Activated CD4-positive, alpha-beta T cell treated with anti-CD3 and anti-CD28 coated beads, Interleukin-2, amount 10 ng/mL, durations not matched to agents 7 days and 5 days (primary cell): Measurements from ENCODE around the gene TBC1D1. TPM values are rescaled to one million over a fixed set of nuclear protein-coding genes. Genes with fewer than 3 reads are reported as not detected.
A peak's percentile ranks its signal among the peaks of the same experiment; 100 is the strongest.

Experiments
- CTCF ChIA-PET: fragments of 350-600 bp; sonication (Branson Sonifier 250); formaldehyde crosslinking; loops from one replicate; lab custom pipeline; 2021; ENCODE audit warnings: antibody characterized with exemption; lab: Charles Lee
- POLR2A ChIA-PET: fragments of 350-600 bp; sonication (Branson Sonifier 250); formaldehyde crosslinking; loops from one replicate; lab custom pipeline; 2021; ENCODE audit warnings: antibody characterized with exemption; lab: Charles Lee
- DNase-seq: peaks from one replicate; pipeline ENCODE4 v3.0.0-alpha.2; 2020
- H3K27ac Mint-ChIP-seq: one replicate; pipeline ENCODE4 v1.8.0; 2021; ENCODE audit warnings: mild to moderate bottlenecking, moderate library complexity, mixed read lengths
- H3K27me3 Mint-ChIP-seq: one replicate; pipeline ENCODE4 v1.8.0; 2021; ENCODE audit warnings: mixed read lengths
- H3K36me3 Mint-ChIP-seq: one replicate; pipeline ENCODE4 v1.8.0; 2021; ENCODE audit warnings: low read depth, mixed read lengths
- H3K4me1 Mint-ChIP-seq: one replicate; pipeline ENCODE4 v1.8.0; 2021; ENCODE audit warnings: mixed read lengths
- H3K4me3 Mint-ChIP-seq: one replicate; pipeline ENCODE4 v1.8.0; 2021; ENCODE audit warnings: mild to moderate bottlenecking, moderate library complexity, mixed read lengths
- H3K9me3 Mint-ChIP-seq: one replicate; pipeline ENCODE4 v1.8.0; 2021; ENCODE audit warnings: mixed read lengths
- total RNA-seq, 2 experiments: library from RNA; stranded (reverse); gene quantifications; one replicate each; pipeline ENCODE4 v1.2.3, GENCODE V29; 2021

Gene TBC1D1
- total RNA-seq: 10 to 100 TPM; 73.9 to 99.1 TPM

- peak within 1 kb of the TSS; percentile 93 for H3K27ac Mint-ChIP-seq
- peaks cover 26% of the 10 kb centered on the region for H3K36me3 Mint-ChIP-seq
- DNase-seq: peak; percentile 52
- H3K27me3 Mint-ChIP-seq: peaks cover 3% of the 10 kb centered on the region
- CTCF ChIA-PET: no interaction called here
- peaks cover 60% of the 10 kb centered on the region for H3K4me1 Mint-ChIP-seq
- no peaks in the 10 kb centered on the region for H3K9me3 Mint-ChIP-seq
- POLR2A ChIA-PET: interaction anchor here (1.0 kb wide), 2 partner anchors 9 to 204 kb away, joined by 3 read pairs; partner anchors contain the start of gene RELL1
- peak within 1 kb of the TSS; percentile 93 for H3K4me3 Mint-ChIP-seq
These were observed at the start of gene TBC1D1 for GRCh38 chr4:37890801-37891259. Gene TBC1D1, plus strand, starts transcription at chr4:37891084. Its CDS starts 11,012 bp downstream, at chr4:37902096.

- peaks cover 56% of the 10 kb centered on the region for H3K36me3 Mint-ChIP-seq
- no peak for DNase-seq
- POLR2A ChIA-PET: no interaction called here
- H3K4me3 Mint-ChIP-seq: no peak overlapping the region
- no peaks in the 10 kb centered on the region for H3K9me3 Mint-ChIP-seq
- no peaks in the 10 kb centered on the region for H3K27me3 Mint-ChIP-seq
- CTCF ChIA-PET: no interaction called here
- H3K27ac Mint-ChIP-seq: no peak overlapping the region
- H3K4me1 Mint-ChIP-seq: no peaks in the 10 kb centered on the region
These were observed 46.7 kb upstream of the TBC1D1 start for GRCh38 chr4:37844204-37844603.

GRCh38 chr4:37845201-37845600 lies 45.7 kb upstream of the TBC1D1 start:
- CTCF ChIA-PET: no interaction called here
- DNase-seq: no peak
- H3K27me3 Mint-ChIP-seq: no peaks in the 10 kb centered on the region
- H3K4me3 Mint-ChIP-seq: no peak overlapping the region
- POLR2A ChIA-PET: no interaction called here
- no peaks in the 10 kb centered on the region for H3K4me1 Mint-ChIP-seq
- no peaks in the 10 kb centered on the region for H3K9me3 Mint-ChIP-seq
- H3K36me3 Mint-ChIP-seq: peaks cover 54% of the 10 kb centered on the region
- no peak overlapping the region for H3K27ac Mint-ChIP-seq

GRCh38 chr4:37847311-37847884 lies 43.5 kb upstream of the TBC1D1 start:
- POLR2A ChIA-PET: no interaction called here
- no peaks in the 10 kb centered on the region for H3K9me3 Mint-ChIP-seq

GRCh38 chr4:37852376-37852775 lies 38.5 kb upstream of the TBC1D1 start:
- ChIA-PET CTCF (interaction anchor here (1.1 kb wide), 1 partner anchor 12 kb away, joined by 4 read pairs; no protein-coding TSS in a partner anchor), POLR2A (no interaction called here)
- H3K4me1 Mint-ChIP-seq: no peaks in the 10 kb centered on the region
- H3K27me3 Mint-ChIP-seq: no peaks in the 10 kb centered on the region
- no peak overlapping the region for H3K27ac Mint-ChIP-seq
- DNase-seq: no peak
- peaks cover 32% of the 10 kb centered on the region for H3K36me3 Mint-ChIP-seq
- no peak overlapping the region for H3K4me3 Mint-ChIP-seq
- no peaks in the 10 kb centered on the region for H3K9me3 Mint-ChIP-seq

More at GRCh38 chr4:37847311-37847884, 43.5 kb upstream of the TBC1D1 start:
- no peak overlapping the region for H3K4me3 Mint-ChIP-seq
- no peaks in the 10 kb centered on the region for H3K4me1 Mint-ChIP-seq
- no peaks in the 10 kb centered on the region for H3K27me3 Mint-ChIP-seq
- H3K36me3 Mint-ChIP-seq: peaks cover 51% of the 10 kb centered on the region
- CTCF ChIA-PET: interaction anchor here (0.6 to 1.1 kb wide), 2 partner anchors 12 to 137 kb away, joined by 3 read pairs; no protein-coding TSS in a partner anchor
- DNase-seq: no peak
- H3K27ac Mint-ChIP-seq: no peak overlapping the region

GRCh38 chr4:37858112-37858511 lies 32.8 kb upstream of the TBC1D1 start:
- peaks cover 20% of the 10 kb centered on the region for H3K36me3 Mint-ChIP-seq
- POLR2A ChIA-PET: no interaction called here
- no peak overlapping the region for H3K27ac Mint-ChIP-seq
- no peaks in the 10 kb centered on the region for H3K4me1 Mint-ChIP-seq
- DNase-seq: no peak
- CTCF ChIA-PET: interaction anchor here (1.2 kb wide), 1 partner anchor 52 kb away, joined by 3 read pairs; no protein-coding TSS in a partner anchor
- H3K9me3 Mint-ChIP-seq: no peaks in the 10 kb centered on the region
- no peaks in the 10 kb centered on the region for H3K27me3 Mint-ChIP-seq
- H3K4me3 Mint-ChIP-seq: no peak overlapping the region

GRCh38 chr4:37858872-37859271 lies 32.0 kb upstream of the TBC1D1 start:
- H3K36me3 Mint-ChIP-seq: peaks cover 21% of the 10 kb centered on the region
- POLR2A ChIA-PET: no interaction called here
- CTCF ChIA-PET: no interaction called here

GRCh38 chr4:37860266-37860665 lies 30.6 kb upstream of the TBC1D1 start:
- DNase-seq: no peak
- H3K9me3 Mint-ChIP-seq: no peaks in the 10 kb centered on the region
- ChIA-PET POLR2A (no interaction called here), CTCF (no interaction called here)
- no peak overlapping the region for H3K4me3 Mint-ChIP-seq
- H3K27me3 Mint-ChIP-seq: no peaks in the 10 kb centered on the region
- H3K36me3 Mint-ChIP-seq: peaks cover 21% of the 10 kb centered on the region
- H3K27ac Mint-ChIP-seq: no peak overlapping the region
- H3K4me1 Mint-ChIP-seq: no peaks in the 10 kb centered on the region

More at GRCh38 chr4:37858872-37859271, 32.0 kb upstream of the TBC1D1 start:
- Mint-ChIP-seq H3K27me3 (no peaks in the 10 kb centered on the region), H3K4me3 (no peak overlapping the region), H3K9me3 (no peaks in the 10 kb centered on the region), H3K4me1 (no peaks in the 10 kb centered on the region), H3K27ac (no peak overlapping the region)
- no peak for DNase-seq

- Mint-ChIP-seq H3K4me1 (no peaks in the 10 kb centered on the region), H3K27me3 (no peaks in the 10 kb centered on the region), H3K36me3 (peaks cover 32% of the 10 kb centered on the region), H3K9me3 (no peaks in the 10 kb centered on the region), H3K27ac (no peak overlapping the region), H3K4me3 (no peak overlapping the region)
- CTCF ChIA-PET: no interaction called here
- no peak for DNase-seq
- POLR2A ChIA-PET: no interaction called here
These were observed 27.9 kb upstream of the TBC1D1 start for GRCh38 chr4:37862961-37863360.

- CTCF ChIA-PET: no interaction called here
- no peak overlapping the region for H3K27ac Mint-ChIP-seq
- no peaks in the 10 kb centered on the region for H3K27me3 Mint-ChIP-seq
- no peak for DNase-seq
- peaks cover 35% of the 10 kb centered on the region for H3K36me3 Mint-ChIP-seq
- no peaks in the 10 kb centered on the region for H3K4me1 Mint-ChIP-seq
- H3K9me3 Mint-ChIP-seq: no peaks in the 10 kb centered on the region
- H3K4me3 Mint-ChIP-seq: no peak overlapping the region
- POLR2A ChIA-PET: no interaction called here
These were observed 26.1 kb upstream of the TBC1D1 start for GRCh38 chr4:37864786-37865185.

- ChIA-PET CTCF (no interaction called here), POLR2A (no interaction called here)
- DNase-seq: no peak
- H3K27ac Mint-ChIP-seq: no peak overlapping the region
- H3K27me3 Mint-ChIP-seq: no peaks in the 10 kb centered on the region
- peaks cover 35% of the 10 kb centered on the region for H3K36me3 Mint-ChIP-seq
- H3K4me1 Mint-ChIP-seq: no peaks in the 10 kb centered on the region
- no peak overlapping the region for H3K4me3 Mint-ChIP-seq
- no peaks in the 10 kb centered on the region for H3K9me3 Mint-ChIP-seq
These were observed 25.4 kb upstream of the TBC1D1 start for GRCh38 chr4:37865450-37865849.

GRCh38 chr4:37867102-37867501 lies 23.8 kb upstream of the TBC1D1 start:
- DNase-seq: no peak
- H3K4me1 Mint-ChIP-seq: peaks cover 7% of the 10 kb centered on the region
- H3K27me3 Mint-ChIP-seq: no peaks in the 10 kb centered on the region
- H3K9me3 Mint-ChIP-seq: no peaks in the 10 kb centered on the region
- no peak overlapping the region for H3K27ac Mint-ChIP-seq
- H3K4me3 Mint-ChIP-seq: no peak overlapping the region
- CTCF ChIA-PET: interaction anchor here (2.2 kb wide), 1 partner anchor 9 kb away, joined by 7 read pairs; no protein-coding TSS in a partner anchor
- peaks cover 31% of the 10 kb centered on the region for H3K36me3 Mint-ChIP-seq
- POLR2A ChIA-PET: no interaction called here

- no peak overlapping the region for H3K4me3 Mint-ChIP-seq
- H3K27ac Mint-ChIP-seq: no peak overlapping the region
- DNase-seq: no peak
- peaks cover 18% of the 10 kb centered on the region for H3K4me1 Mint-ChIP-seq
- ChIA-PET POLR2A (no interaction called here), CTCF (interaction anchor here (0.7 kb wide), 1 partner anchor 42 kb away, joined by 3 read pairs; the partner anchor contains the start of gene PGM2)
- H3K27me3 Mint-ChIP-seq: no peaks in the 10 kb centered on the region
- H3K36me3 Mint-ChIP-seq: peaks cover 26% of the 10 kb centered on the region
- H3K9me3 Mint-ChIP-seq: no peaks in the 10 kb centered on the region
These were observed 22.6 kb upstream of the TBC1D1 start for GRCh38 chr4:37868238-37868637.
